GM21825 (cell line): Measurements from ENCODE around the gene PDIA5.
"Not testable (repeated sequence)": the region's sequence is repeated elsewhere in the genome, so short reads cannot be mapped to it uniquely, and the experiment has no call there.

Experiments
- ATAC-seq: cut with Tn5 transposase; IDR thresholded peaks from one replicate; pipeline ENCODE4 v1.9.1; 2021; ENCODE audit warnings: mild to moderate bottlenecking, moderate library complexity; ENCODE audit not compliant: unreplicated experiment

PDIA5 gene

GRCh38 chr3:123090728-123091531 is 24.1 kb downstream of the PDIA5 start:
- no peak for ATAC-seq

- no peak for ATAC-seq
Observed at GRCh38 chr3:123092243-123092642, 25.4 kb downstream of the PDIA5 start.

GRCh38 chr3:123093696-123094095 is 26.9 kb downstream of the PDIA5 start:
- no peak for ATAC-seq

- ATAC-seq = no peak
Observed at GRCh38 chr3:123094516-123095313, 27.9 kb downstream of the PDIA5 start.

- ATAC-seq = no peak
Observed at GRCh38 chr3:123096126-123096525, 29.3 kb downstream of the PDIA5 start.

DNA sequence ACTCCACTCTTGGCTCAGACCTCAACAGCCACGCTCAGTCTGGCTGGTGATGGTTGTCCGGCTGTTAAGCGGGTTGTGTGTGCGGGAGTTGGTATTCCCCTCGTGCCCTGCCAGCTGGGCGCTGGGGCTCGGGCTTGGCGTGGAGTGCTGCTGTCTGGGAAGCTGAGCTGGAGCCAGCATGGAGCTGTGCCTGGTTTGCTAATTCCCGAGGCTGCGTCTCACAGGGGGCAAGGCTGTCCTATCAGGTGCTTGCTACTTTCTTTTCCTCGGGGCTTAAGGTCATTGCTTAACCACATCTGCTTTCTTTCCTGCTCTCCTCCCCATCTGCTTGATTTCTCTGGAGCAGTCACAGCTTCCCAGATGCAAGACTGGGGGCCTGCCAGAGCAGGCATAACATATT is 29.9 kb downstream of the PDIA5 start:
- no peak for ATAC-seq

- ATAC-seq = no peak
Observed at GRCh38 chr3:123098426-123099330, 31.9 kb downstream of the PDIA5 start.

DNA sequence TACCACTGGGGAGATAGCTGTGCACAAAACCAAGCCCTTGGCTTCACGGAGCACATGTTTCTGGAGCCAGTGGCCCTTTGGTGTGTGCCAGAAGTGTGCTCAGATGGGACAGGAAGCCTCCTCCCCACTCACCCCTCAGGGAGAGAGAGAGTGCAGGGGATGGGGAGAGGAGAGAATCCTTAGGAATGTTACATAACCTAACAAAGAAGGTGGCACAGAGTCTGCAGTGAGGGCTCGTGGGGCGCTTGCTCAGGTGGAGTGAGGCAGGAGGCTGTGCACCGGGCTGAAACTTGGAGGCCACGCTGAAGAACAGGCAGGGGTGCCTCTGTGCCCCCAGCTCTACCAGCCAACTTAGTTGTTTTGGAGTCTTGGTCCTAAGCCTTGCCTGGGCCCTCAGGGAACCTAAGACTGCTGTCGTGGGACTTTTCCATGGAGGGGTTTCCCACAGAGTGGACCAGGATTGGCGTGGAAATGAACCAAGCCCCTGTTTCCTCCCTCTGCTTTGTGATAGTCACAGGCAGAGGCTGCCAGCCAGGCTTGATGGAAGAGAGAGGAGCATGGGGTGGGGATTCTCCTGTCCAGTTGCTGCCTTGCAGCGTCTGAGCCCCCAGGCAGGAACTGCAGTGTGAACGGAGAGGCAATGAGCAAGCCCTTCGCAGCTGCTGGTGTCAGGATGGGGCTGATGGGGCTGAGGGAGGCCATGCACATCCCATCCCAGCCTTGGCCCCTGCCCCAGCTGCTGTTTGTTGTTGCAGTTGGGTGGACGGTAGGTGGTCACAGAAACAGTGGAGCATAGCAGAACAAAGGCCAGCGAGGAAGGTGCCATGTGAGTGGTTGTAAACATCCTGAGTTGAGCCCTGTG is 32.7 kb downstream of the PDIA5 start:
- ATAC-seq = no peak

- no peak for ATAC-seq
Observed at GRCh38 chr3:123100193-123100776, 33.5 kb downstream of the PDIA5 start.

DNA sequence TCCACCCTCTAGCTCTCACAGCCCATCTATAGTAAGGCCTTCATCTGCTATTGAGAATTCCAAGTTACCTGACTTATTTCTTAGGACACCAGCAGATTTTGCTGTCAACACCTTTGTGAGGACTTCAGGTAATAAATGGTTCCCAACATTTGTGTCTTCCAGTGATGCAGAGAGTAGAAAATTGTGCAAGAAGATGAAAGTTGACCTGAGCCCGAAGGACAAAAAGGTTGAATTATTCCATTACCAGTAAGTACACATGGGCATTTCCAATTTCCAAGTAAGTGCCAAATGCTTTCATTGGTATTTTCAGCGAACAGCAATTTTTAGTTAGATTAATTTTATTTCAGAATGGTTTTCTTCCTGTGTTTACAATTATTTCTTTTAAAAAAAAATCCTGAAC is 35.4 kb downstream of the PDIA5 start:
- ATAC-seq = no peak

DNA sequence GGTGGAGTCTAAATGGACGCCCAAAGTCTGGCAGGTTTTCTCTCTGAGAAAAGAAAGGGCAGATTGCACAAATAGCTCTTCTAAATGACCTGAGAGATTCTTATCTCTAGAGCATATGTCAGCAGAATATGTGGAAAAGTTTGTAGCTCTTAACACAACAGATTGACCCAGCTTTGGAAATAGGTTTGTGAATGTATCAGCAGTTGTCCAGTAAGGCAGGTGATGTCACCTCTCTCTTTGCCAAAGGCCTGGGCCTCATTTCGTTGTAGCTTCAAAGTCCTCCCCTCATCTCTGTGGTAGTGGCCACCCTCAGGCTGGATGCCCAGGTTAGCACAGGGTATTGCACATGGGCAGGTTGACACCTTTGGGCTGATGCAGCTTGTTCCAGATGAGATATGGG is 36.0 kb downstream of the PDIA5 start:
- no peak for ATAC-seq

- no peak for ATAC-seq
Observed at GRCh38 chr3:123104550-123104949, 37.7 kb downstream of the PDIA5 start.

GRCh38 chr3:123105201-123106189 is 38.7 kb downstream of the PDIA5 start:
- ATAC-seq = peak; percentile 54

- no peak for ATAC-seq
Observed at GRCh38 chr3:123110282-123110975, 43.6 kb downstream of the PDIA5 start.

DNA sequence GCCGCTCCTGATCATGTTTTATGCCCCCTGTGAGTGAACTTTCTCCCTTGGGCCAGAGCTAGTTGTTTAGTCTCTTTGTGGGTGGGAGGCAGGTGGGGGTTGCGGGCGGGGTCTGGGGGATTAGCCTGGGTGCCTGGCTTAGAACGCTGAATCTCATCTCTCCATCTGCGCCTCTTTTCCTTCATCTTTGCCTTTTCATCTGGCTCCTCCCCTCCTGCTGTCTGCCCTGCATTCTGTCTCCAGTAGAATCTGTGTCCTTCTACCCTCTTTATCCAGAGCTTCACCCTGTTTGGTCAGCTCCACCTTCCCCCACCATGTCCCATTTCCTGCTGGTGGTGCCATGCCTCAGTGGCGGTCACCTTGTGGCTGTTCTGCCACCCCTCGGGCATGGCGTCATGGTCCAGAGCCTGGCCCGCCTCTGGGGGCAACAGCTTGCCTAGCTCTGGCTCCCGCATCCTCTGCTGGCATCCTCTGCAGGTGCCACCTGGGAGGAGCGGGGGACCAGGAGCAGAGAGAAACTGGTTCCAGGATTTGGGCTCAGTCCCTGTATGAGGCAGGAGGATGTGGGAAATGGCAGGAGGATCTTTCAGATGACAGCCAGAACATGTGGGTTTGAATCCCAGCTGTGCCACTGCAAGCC is 44.3 kb downstream of the PDIA5 start:
- no peak for ATAC-seq

DNA sequence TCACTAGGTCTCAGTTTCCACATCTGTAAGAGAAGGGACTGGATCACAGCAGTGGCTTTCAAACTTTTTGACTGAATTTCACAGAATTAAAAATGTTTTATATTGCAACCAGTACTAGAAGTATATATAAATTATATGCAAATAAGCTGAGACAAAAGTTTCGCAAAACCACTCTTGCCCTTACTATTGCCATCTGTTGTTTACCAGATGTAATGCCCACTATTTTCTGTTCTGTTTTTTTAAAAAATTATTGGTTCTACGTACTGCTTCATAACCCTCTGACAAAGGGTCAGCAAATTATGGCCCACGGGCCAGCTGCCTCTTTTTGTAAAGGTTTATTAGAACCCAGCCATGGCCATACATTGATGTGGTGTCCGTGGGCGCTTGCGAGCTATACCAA is 44.8 kb downstream of the PDIA5 start:
- ATAC-seq = no peak

DNA sequence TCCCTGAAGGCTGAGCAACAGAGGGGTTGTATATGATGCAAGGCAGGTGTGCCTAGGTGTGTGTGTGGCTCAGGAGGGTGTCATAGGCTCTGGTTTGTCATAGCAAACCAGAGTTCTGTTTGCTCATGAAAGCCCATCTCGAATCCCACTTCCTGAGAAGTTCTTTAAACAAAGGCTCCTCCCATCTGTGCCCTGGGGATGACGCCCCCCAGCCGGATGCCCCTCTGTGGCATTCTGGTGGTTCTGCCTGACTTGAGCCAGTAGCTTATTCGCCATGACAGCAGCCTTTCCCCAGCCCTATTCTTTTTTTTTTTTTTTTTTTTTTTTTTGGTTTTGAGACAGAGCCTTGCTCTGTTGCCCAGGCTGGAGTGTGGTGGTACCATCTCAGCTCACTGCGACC is 45.4 kb downstream of the PDIA5 start:
- no peak for ATAC-seq

DNA sequence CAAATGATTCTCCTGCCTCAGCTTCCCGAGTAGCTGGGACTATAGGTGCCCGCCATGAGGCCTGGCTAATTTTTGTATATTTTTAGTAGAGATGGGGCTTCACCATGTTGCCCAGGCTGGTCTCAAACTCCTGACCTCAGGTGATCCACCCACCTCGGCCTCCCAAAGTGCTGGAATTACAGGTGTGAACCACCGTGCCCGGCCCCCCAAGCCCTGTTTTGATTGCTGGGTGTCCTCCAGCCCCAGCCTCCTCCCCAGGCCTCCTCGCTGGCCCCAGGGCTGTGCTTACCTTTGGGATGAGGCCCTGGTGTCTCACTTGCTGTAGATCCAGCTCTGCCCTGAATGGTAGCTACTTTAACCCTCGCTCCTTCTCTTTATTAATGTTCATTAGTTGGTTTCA is 45.8 kb downstream of the PDIA5 start:
- ATAC-seq = not testable (repeated sequence)
